HUES64 (cell line): ENCODE data around the gene PDXDC1.
"Not testable (repeated sequence)": the region's sequence is repeated elsewhere in the genome, so short reads cannot be mapped to it uniquely, and the experiment has no call there.

Experiments used
- H3K27ac ChIP-seq: 2 replicates; pipeline ENCODE4 v1.7.0; 2013; ENCODE audit warnings: low read depth, low read length, inconsistent platforms
- H3K27me3 ChIP-seq: 2 replicates; pipeline ENCODE4 v1.6.1; 2013; ENCODE audit warnings: mild to moderate bottlenecking, low read length; ENCODE audit not compliant: insufficient read depth
- H3K36me3 ChIP-seq: 2 replicates; pipeline ENCODE4 v1.6.1; 2013; ENCODE audit warnings: mild to moderate bottlenecking, low read length; ENCODE audit not compliant: insufficient read depth
- H3K4me1 ChIP-seq: 2 replicates; pipeline ENCODE4 v1.6.1; 2013; ENCODE audit warnings: mild to moderate bottlenecking, low read length, moderate library complexity; ENCODE audit not compliant: insufficient read depth
- H3K4me3 ChIP-seq: 2 replicates; pipeline ENCODE4 v1.5.1; 2013; ENCODE audit warnings: mild to moderate bottlenecking, low read length, moderate library complexity
- H3K9ac ChIP-seq: 2 replicates; pipeline ENCODE4 v1.6.1; 2013; ENCODE audit warnings: mild to moderate bottlenecking, low read depth, low read length
- H3K9me3 ChIP-seq: 2 replicates; pipeline ENCODE4 v1.6.1; 2013; ENCODE audit warnings: low read depth, low read length; ENCODE audit not compliant: insufficient read depth
- WGBS: fragments of 150-250, 120-280 bp; methylation state at CpG from one replicate; pipeline ENCODE4 v1.1.7; 2013; ENCODE audit warnings: missing lambda C conversion rate; 5-methylcytosine and 5-hydroxymethylcytosine counted together

Gene PDXDC1

DNA sequence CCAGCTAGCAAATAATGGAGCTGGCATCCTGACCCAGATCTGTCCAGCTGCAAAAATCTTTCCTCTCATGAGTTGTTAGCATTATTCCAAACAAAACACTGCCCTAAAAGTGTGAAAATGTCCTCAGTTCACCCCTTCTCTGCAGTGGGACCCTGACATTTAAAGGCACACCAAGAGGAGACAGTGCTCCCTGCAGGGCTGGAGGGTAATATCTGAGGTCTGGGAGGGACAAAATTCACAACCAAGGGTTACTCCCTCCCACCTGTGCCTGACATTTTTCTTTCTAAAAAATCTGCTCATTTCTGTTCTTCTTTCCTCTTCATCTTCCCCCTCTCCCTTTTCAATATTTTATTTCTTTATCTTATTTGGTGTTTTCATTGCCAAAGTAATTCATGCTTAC, 191.4 kb downstream of the PDXDC1 start:
- H3K9me3 ChIP-seq, H3K4me3 ChIP-seq, H3K4me1 ChIP-seq, H3K27me3 ChIP-seq, H3K9ac ChIP-seq, H3K27ac ChIP-seq, H3K36me3 ChIP-seq: not testable (repeated sequence)

GRCh38 chr16:15168303-15168702, 193.5 kb downstream of the PDXDC1 start:
- not testable (repeated sequence) for H3K4me1 ChIP-seq, H3K9ac ChIP-seq, H3K9me3 ChIP-seq, H3K36me3 ChIP-seq, H3K4me3 ChIP-seq, H3K27ac ChIP-seq, H3K27me3 ChIP-seq
- WGBS = 83% methylated on average over 2 of the region's 3 CpGs

DNA sequence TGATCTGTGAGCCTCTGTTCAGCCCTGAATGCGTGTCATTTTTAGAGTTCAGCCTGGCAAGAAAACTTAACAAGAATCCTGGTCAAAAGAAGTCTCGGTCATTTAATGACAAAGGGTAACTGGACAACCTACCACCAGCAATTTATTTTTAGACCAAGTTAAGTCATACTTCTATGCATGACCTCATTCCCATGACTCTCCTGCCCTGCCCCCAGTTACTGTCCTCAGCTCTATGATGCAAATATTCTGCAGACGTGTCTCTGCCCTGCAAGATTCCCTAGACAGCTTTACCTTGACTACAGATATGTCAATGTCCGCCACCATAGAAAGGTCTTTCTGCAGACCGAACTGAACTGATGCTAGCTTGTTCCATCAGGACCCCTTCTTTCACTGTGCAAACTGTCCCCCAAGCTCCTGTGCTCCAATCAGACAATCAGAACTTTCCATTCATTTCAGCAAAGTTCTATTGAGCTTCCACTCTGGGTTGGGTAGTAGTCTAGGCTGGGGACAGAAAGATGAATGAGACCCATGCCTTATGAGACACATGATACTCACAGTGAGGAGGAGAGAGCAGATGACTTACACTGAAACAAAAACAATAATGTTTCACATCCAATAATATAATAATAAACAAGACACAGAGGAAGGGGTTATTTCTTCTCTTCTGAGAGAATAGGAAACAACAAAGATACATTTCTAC, 194.3 kb downstream of the PDXDC1 start:
- H3K4me1 ChIP-seq, H3K9me3 ChIP-seq, H3K4me3 ChIP-seq, H3K9ac ChIP-seq, H3K27me3 ChIP-seq, H3K27ac ChIP-seq, H3K36me3 ChIP-seq: not testable (repeated sequence)
- WGBS = 77% methylated on average over 3 of the region's 5 CpGs

DNA sequence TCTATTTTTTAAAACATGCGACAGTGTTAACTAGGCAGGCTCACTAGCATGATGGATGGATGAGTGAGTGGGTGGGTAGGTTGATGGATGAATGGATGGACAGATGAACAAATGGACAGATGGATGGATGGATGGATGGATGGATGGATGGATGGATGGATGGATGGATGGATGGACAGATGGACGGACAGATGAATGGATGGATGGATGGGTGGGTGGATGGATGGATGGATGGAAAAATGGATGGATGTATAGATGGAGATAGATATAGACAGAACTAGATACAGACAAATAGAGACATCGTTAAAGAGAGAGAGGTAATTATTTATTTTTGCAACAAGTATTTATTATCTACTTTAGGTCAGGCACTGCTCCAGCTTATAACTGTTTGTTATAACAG, 205.1 kb downstream of the PDXDC1 start:
- not testable (repeated sequence) for H3K27me3 ChIP-seq, H3K9me3 ChIP-seq, H3K9ac ChIP-seq, H3K4me1 ChIP-seq, H3K27ac ChIP-seq, H3K4me3 ChIP-seq, H3K36me3 ChIP-seq
- WGBS = 95% methylated on average over 1 of the region's 3 CpGs

DNA sequence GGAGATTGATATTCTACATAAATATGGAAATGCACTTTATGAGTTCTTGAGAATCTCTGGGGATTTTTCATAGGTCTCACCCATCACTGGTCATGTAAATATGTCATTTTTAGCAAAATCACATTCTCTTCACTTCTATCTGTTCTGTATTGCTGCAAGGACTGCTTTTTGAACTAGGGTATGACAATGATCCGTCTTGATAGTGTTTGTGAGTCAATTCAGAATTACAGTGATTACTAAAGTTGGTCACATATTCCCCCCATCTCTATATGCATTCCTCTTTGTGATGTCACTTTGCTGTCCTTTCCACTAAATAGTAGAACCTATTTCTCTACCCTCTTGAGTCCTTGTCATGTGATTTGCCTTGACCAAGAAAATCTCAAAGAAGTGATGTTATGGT, 206.1 kb downstream of the PDXDC1 start:
- H3K36me3 ChIP-seq, H3K4me1 ChIP-seq, H3K9ac ChIP-seq, H3K27me3 ChIP-seq, H3K27ac ChIP-seq, H3K4me3 ChIP-seq, H3K9me3 ChIP-seq: not testable (repeated sequence)
- no CpG with 5 or more reads among the region's 1 CpG for WGBS

DNA sequence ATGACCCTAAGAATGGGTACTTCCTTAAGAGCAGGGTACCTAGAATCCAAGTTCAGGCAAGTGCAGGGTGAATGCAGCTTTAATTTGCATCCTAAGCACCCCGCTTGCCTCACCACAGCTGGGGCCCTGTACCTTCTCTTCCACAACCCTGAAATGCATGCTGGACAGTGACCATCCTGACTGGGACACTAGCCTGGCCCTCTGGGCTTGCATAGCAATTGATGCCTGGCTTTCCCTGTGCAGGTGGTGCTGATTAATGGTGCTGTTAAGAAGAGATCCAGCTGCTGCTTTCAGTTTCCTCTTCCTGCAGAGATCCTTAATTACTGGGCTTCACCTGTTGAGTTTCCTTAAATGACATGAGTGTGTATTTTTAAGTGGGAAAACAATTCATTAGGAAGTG, 209.2 kb downstream of the PDXDC1 start:
- 75% methylated on average over 1 of the region's 1 CpG for WGBS
- H3K9ac ChIP-seq, H3K27me3 ChIP-seq, H3K27ac ChIP-seq, H3K36me3 ChIP-seq, H3K4me1 ChIP-seq, H3K9me3 ChIP-seq, H3K4me3 ChIP-seq: not testable (repeated sequence)
